Esophagus muscularis mucosa (tissue), 4 donors: Measurements from ENCODE around the gene VWA3B. TPM values are rescaled to one million over a fixed set of nuclear protein-coding genes. Genes with fewer than 3 reads are reported as not detected.

Experiments used
- DNase-seq: peaks from one replicate; pipeline ENCODE4 v3.0.0-alpha.2; 2017; ENCODE audit errors: extremely low spot score
- H3K27ac ChIP-seq, 4 donors: fragments of 200-600 bp; sonication (generic); replicated peaks in 1 of 4; 1 replicate in 3 of 4; 2 replicates in 1 of 4; pipeline ENCODE4 v1.5.1; 2016 to 2019; ENCODE audit warnings: mild to moderate bottlenecking in 1 of 4
- H3K27me3 ChIP-seq, 4 donors: fragments of 200-600 bp; sonication (generic); one replicate each; pipeline versions ENCODE4 v1.5.1 to v1.6.0; 2016 to 2019
- H3K36me3 ChIP-seq, 4 donors: fragments of 200-600 bp; sonication (generic); one replicate each; pipeline ENCODE4 v1.5.1; 2016 to 2019
- H3K4me1 ChIP-seq, 4 donors: fragments of 200-600 bp; sonication (generic); one replicate each; pipeline ENCODE4 v1.5.1; 2016 to 2019
- H3K4me3 ChIP-seq, 4 donors: fragments of 200-600 bp; sonication (generic); 1 replicate in 2 of 4; 2 replicates in 2 of 4; pipeline ENCODE4 v1.5.1; 2016 to 2019; ENCODE audit warnings: mild to moderate bottlenecking in 4 of 4, moderate library complexity in 1 of 4
- H3K9me3 ChIP-seq, 4 donors: fragments of 200-600 bp; sonication (generic); 1 replicate in 3 of 4; 2 replicates in 1 of 4; pipeline ENCODE4 v1.5.1; 2016 to 2019
- EP300 ChIP-seq: sonication (generic); formaldehyde crosslinking; IDR thresholded peaks from one replicate; pipeline ENCODE4 v1.6.1; 2017; ENCODE audit warnings: antibody characterized with exemption
- POLR2A ChIP-seq: fragments of 450-650 bp; IDR thresholded peaks from one replicate; pipeline ENCODE4 v1.6.1; 2017; ENCODE audit warnings: antibody characterized with exemption, moderate library complexity, mild to moderate bottlenecking, low read depth
- POLR2AphosphoS5 ChIP-seq, 2 donors: sonication (generic); formaldehyde crosslinking; IDR thresholded peaks; one replicate each; pipeline ENCODE4 v1.6.1; 2017; ENCODE audit warnings: antibody characterized with exemption in 2 of 2
- WGBS: methylation state at CpG from one replicate; pipeline ENCODE4 v1.1.5; 2018; 5-methylcytosine and 5-hydroxymethylcytosine counted together
- intact Hi-C: fragments of 100-400 bp; cut with DNase I; formaldehyde crosslinking; loops from one replicate; pipeline ENCODE4 v1.15.1; 2023
- total RNA-seq, 4 donors: library from RNA; depleted of rRNA; stranded (reverse); fragments of >200 nt; gene quantifications; one replicate each; pipeline versions ENCODE4 v1.1.0 to v1.2.1, GENCODE V29; 2016
- TF ChIP-seq, protein P1 (sequence below), 3 experiments: fragments of 200-600 bp in 2 of 3; fragments of 450-650 bp in 1 of 3; sonication (generic) in 2 of 3; IDR thresholded peaks; one replicate each; pipeline ENCODE4 v1.5.1; 2017 to 2019; ENCODE audit warnings: antibody characterized with exemption in 3 of 3, mild to moderate bottlenecking in 2 of 3, moderate library complexity in 1 of 3

VWA3B gene
- total RNA-seq, 4 donors from 2014 or later = not detected

DNA sequence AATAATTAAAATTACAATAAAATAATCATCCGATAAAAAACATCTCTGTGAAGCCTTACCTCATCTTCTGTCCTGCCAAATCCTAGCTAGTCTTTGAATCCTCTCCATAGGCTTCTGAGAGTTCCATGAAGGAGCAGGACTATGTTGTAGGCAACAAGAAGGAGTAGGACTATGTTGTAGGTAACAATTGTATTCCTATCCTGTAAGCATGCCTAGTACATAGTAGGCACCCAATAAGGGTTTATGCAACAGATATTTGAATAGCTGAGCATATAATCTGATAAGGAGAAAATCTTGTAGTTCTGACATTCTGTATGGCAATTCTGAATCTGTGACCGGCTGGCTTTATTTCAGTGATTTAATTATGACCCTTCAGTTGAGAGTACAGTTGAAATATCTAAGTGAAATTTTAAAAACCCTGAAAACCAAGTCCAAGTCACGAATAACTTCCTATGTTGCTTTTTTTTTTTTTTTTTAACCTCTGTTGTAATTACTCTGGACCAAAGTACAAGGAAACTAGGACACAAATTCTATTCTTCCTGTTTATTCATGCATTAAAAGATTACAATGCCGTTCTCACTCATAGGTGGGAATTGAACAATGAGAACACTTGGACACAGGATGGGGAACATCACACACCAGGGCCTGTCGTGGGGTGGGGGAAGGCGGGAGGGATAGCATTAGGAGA, 27.8 kb downstream of the VWA3B start:
- 75% methylated on average over 6 of the region's 6 CpGs for WGBS
- no peak overlapping the region for H3K4me3 ChIP-seq
- no peak overlapping the region for H3K27ac ChIP-seq
- DNase-seq = no peak
- H3K36me3 ChIP-seq = no peaks in the 10 kb centered on the region
- no peaks in the 10 kb centered on the region for H3K27me3 ChIP-seq
- H3K4me1 ChIP-seq = no peaks in the 10 kb centered on the region
- TF ChIP-seq EP300 (no peak), POLR2A (no peak), POLR2AphosphoS5 (IDR thresholded peaks at IDR 0.05) (no peak)
- TF ChIP-seq, protein P1, sequence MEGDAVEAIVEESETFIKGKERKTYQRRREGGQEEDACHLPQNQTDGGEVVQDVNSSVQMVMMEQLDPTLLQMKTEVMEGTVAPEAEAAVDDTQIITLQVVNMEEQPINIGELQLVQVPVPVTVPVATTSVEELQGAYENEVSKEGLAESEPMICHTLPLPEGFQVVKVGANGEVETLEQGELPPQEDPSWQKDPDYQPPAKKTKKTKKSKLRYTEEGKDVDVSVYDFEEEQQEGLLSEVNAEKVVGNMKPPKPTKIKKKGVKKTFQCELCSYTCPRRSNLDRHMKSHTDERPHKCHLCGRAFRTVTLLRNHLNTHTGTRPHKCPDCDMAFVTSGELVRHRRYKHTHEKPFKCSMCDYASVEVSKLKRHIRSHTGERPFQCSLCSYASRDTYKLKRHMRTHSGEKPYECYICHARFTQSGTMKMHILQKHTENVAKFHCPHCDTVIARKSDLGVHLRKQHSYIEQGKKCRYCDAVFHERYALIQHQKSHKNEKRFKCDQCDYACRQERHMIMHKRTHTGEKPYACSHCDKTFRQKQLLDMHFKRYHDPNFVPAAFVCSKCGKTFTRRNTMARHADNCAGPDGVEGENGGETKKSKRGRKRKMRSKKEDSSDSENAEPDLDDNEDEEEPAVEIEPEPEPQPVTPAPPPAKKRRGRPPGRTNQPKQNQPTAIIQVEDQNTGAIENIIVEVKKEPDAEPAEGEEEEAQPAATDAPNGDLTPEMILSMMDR (IDR thresholded peaks at IDR 0.05) = no peak
- H3K9me3 ChIP-seq = peaks cover 0 to 3% (median 0%) of the 10 kb centered on the region in 4 donors
- intact Hi-C loops = no loop called here

DNA sequence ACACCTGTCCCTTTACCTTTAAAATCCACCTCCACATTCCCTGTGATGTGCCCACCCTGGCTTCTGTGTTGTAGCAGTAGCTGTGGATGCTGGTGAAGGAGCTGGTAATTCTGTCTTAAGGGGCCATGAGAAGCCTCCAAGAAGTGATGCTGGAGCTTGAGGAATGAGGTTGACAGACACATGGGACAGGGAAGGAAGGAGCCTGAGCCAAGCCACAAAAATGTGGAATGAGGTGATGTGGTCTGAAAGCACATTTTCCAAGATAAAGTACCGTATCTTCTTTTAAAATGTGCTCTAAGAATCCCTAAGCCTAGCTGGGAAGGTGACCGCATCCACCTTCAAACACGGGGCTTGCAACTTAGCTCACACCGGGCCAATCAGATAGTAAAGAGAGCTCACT, 31.2 kb downstream of the VWA3B start:
- Histone ChIP-seq H3K4me3 (no peak overlapping the region), H3K36me3 (no peaks in the 10 kb centered on the region), H3K27ac (no peak overlapping the region), H3K4me1 (peaks cover 0 to 4% (median 0%) of the 10 kb centered on the region in 4 donors), H3K27me3 (no peaks in the 10 kb centered on the region), H3K9me3 (peaks cover 0 to 1% (median 0%) of the 10 kb centered on the region in 4 donors)
- no peak for DNase-seq
- WGBS = 89% methylated on average over 4 of the region's 4 CpGs
- TF ChIP-seq, protein P1 (IDR thresholded peaks at IDR 0.05) = no peak
- TF ChIP-seq POLR2AphosphoS5 (IDR thresholded peaks at IDR 0.05) (no peak), POLR2A (no peak), EP300 (no peak)
- intact Hi-C loops = no loop called here

DNA sequence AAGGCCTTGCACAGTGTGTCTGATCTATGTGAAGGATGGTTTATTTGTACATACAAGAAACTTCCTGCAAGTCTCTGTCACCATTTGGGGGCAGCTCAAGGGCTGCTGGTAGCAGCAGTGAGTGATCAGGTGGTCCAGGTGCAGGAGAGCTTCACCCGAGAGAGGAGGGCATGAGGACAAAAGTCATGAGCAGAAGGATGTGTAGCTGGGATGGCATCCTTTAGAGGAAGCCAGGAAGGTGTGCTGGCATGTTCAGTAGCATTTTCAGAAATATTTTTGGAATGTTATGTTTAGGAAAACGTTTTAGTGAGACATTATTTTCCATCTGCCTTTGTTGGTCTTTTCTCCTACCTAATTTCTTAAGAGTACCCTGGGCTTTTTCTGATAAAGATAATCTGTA, 31.9 kb downstream of the VWA3B start:
- no peak for TF ChIP-seq EP300
- TF ChIP-seq POLR2A = no peak
- TF ChIP-seq POLR2AphosphoS5 (IDR thresholded peaks at IDR 0.05) = no peak
- TF ChIP-seq, protein P1 (IDR thresholded peaks at IDR 0.05) = no peak
- intact Hi-C loops = no loop called here
- WGBS = 50% methylated on average over 2 of the region's 2 CpGs
- DNase-seq = no peak
- Histone ChIP-seq H3K27me3 (no peaks in the 10 kb centered on the region), H3K27ac (no peak overlapping the region), H3K4me1 (peaks cover 0 to 4% (median 0%) of the 10 kb centered on the region in 4 donors), H3K9me3 (no peaks in the 10 kb centered on the region), H3K4me3 (no peak overlapping the region), H3K36me3 (no peaks in the 10 kb centered on the region)

DNA sequence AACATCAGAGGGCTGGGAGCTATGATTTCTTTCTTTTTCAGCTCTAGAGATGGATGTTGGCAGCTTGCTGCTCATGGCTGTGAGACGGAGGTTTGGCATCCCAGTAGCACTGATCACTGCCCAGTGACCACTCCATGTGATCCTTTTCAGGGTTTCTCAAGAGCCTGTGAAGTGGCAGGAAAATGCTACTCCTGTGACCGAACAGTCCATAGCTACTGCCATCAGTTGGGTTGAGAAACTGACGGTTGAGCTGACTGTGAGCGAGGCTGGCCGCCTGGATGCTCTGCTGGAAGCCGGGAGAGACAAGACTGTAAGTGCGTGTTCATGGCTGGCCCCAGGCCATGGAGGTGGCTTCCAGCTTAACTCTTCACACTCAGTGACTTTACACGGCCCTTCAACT, 34.2 kb downstream of the VWA3B start:
- TF ChIP-seq EP300 (no peak), POLR2AphosphoS5 (IDR thresholded peaks at IDR 0.05) (no peak), POLR2A (no peak)
- TF ChIP-seq, protein P1 (IDR thresholded peaks at IDR 0.05) = no peak
- H3K4me1 ChIP-seq = peaks cover 0 to 13% (median 4%) of the 10 kb centered on the region in 4 donors
- no peak overlapping the region for H3K4me3 ChIP-seq
- no peaks in the 10 kb centered on the region for H3K27me3 ChIP-seq
- WGBS = 67% methylated on average over 8 of the region's 8 CpGs
- DNase-seq = no peak
- H3K36me3 ChIP-seq = no peaks in the 10 kb centered on the region
- no peak overlapping the region for H3K27ac ChIP-seq
- H3K9me3 ChIP-seq = no peaks in the 10 kb centered on the region
- intact Hi-C loops = no loop called here

DNA sequence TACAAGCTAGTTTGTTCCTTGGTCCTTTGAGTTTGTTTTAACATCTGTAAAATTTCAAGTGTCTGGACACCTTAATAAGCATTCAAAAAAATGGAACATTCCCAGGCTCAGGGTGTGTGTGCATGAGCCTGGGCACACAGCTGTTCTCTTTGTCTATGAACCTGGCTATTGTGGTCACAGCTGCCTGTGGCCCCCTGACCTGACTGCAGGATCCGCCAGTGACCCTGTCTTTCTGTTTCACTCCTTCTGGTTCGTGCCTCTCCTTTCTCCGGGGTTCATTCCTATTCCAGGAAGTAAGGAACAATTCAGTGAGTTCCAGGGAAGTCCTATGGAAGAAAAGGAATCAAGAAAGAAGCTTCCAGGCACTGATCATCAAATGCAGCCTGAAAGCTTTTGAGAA, 35.6 kb downstream of the VWA3B start:
- Histone ChIP-seq H3K4me1 (peaks cover 4 to 23% (median 9%) of the 10 kb centered on the region in 4 donors), H3K27me3 (no peaks in the 10 kb centered on the region), H3K9me3 (no peaks in the 10 kb centered on the region), H3K4me3 (no peak overlapping the region), H3K36me3 (no peaks in the 10 kb centered on the region), H3K27ac (no peak overlapping the region)
- intact Hi-C loops = no loop called here
- no peak for DNase-seq
- TF ChIP-seq EP300 (no peak), POLR2A (no peak), POLR2AphosphoS5 (IDR thresholded peaks at IDR 0.05) (no peak)
- TF ChIP-seq, protein P1 (IDR thresholded peaks at IDR 0.05) = no peak
- 51% methylated on average over 3 of the region's 3 CpGs for WGBS
